ENCODE results near the gene C11orf97. TPM values are rescaled to one million over a fixed set of nuclear protein-coding genes. Genes with fewer than 3 reads are reported as not detected.
A peak's percentile ranks its signal among the peaks of the same experiment; 100 is the strongest.

The C11orf97 gene
- total RNA-seq, 4 donors from 2014 or later: not detected

GRCh38 chr11:94519478-94520084, 7.3 kb downstream of the C11orf97 start:
- in situ Hi-C loops (cut with MboI; ENCODE audit: low sequenced_read_pairs in 4 of 4): loop anchor here in 2 of 4 donors (5.0 to 25.0 kb wide), 2 partner anchors 78 to 632 kb away; no protein-coding TSS in a partner anchor
- TF ChIP-seq POLR2A (IDR thresholded peaks at IDR 0.05) (no peak), CTCF (IDR thresholded peaks at IDR 0.05 in 4 of 5, conservative IDR thresholded peaks at IDR 0.05 in 1 of 5) (peak; percentile 31 to 75 (median 41))
- H3K4me1 ChIP-seq: no peaks in the 10 kb centered on the region
- no peaks in the 10 kb centered on the region for H3K9me3 ChIP-seq
- H3K36me3 ChIP-seq: no peaks in the 10 kb centered on the region
- no peaks in the 10 kb centered on the region for H3K27me3 ChIP-seq
- H3K27ac ChIP-seq: no peak overlapping the region
- ATAC-seq (no peak), DNase-seq (no peak)
- no peak overlapping the region for H3K4me3 ChIP-seq
- intact Hi-C loops (cut with DNase I; ENCODE audit: low total_unique reads): loop anchor here (1.0 to 2.0 kb wide), 2 partner anchors 43 to 84 kb away; no protein-coding TSS in a partner anchor

- Histone ChIP-seq H3K27me3 (no peaks in the 10 kb centered on the region), H3K4me3 (no peak overlapping the region), H3K27ac (no peak overlapping the region), H3K4me1 (no peaks in the 10 kb centered on the region), H3K9me3 (no peaks in the 10 kb centered on the region), H3K36me3 (no peaks in the 10 kb centered on the region)
- no peak for ATAC-seq
- intact Hi-C loops (cut with DNase I; ENCODE audit: low total_unique reads): no loop called here
- DNase-seq: no peak
- in situ Hi-C loops (cut with MboI; ENCODE audit: low sequenced_read_pairs in 4 of 4): loop anchor here in 1 of 4 donors (25.0 kb wide), 1 partner anchor 634 kb away; no protein-coding TSS in a partner anchor
- no peak for TF ChIP-seq POLR2A (IDR thresholded peaks at IDR 0.05)
- TF ChIP-seq CTCF (IDR thresholded peaks at IDR 0.05 in 4 of 5, conservative IDR thresholded peaks at IDR 0.05 in 1 of 5): peak in 1 of 5 experiments; percentile 13
Measured at GRCh38 chr11:94521684-94522083, 9.4 kb downstream of the C11orf97 start.

GRCh38 chr11:94524341-94524740, 12.1 kb downstream of the C11orf97 start:
- Histone ChIP-seq H3K27ac (no peak overlapping the region), H3K4me1 (no peaks in the 10 kb centered on the region), H3K36me3 (no peaks in the 10 kb centered on the region), H3K4me3 (no peak overlapping the region), H3K27me3 (no peaks in the 10 kb centered on the region), H3K9me3 (no peaks in the 10 kb centered on the region)
- in situ Hi-C loops (cut with MboI; ENCODE audit: low sequenced_read_pairs in 4 of 4) (loop anchor here in 1 of 4 donors (25.0 kb wide), 1 partner anchor 637 kb away; no protein-coding TSS in a partner anchor), intact Hi-C loops (cut with DNase I; ENCODE audit: low total_unique reads) (no loop called here)
- TF ChIP-seq CTCF (IDR thresholded peaks at IDR 0.05 in 4 of 5, conservative IDR thresholded peaks at IDR 0.05 in 1 of 5) (no peak), POLR2A (IDR thresholded peaks at IDR 0.05) (no peak)
- ATAC-seq (no peak), DNase-seq (no peak)

GRCh38 chr11:94525546-94526324, 13.5 kb downstream of the C11orf97 start:
- DNase-seq (peak in 1 of 2 donors; percentile 29), ATAC-seq (no peak)
- H3K27ac ChIP-seq: no peak overlapping the region
- no peak overlapping the region for H3K4me3 ChIP-seq
- no peaks in the 10 kb centered on the region for H3K9me3 ChIP-seq
- in situ Hi-C loops (cut with MboI; ENCODE audit: low sequenced_read_pairs in 4 of 4): no loop called here
- no peaks in the 10 kb centered on the region for H3K4me1 ChIP-seq
- H3K36me3 ChIP-seq: no peaks in the 10 kb centered on the region
- intact Hi-C loops (cut with DNase I; ENCODE audit: low total_unique reads): no loop called here
- no peaks in the 10 kb centered on the region for H3K27me3 ChIP-seq
- TF ChIP-seq POLR2A (IDR thresholded peaks at IDR 0.05) (no peak), CTCF (IDR thresholded peaks at IDR 0.05 in 4 of 5, conservative IDR thresholded peaks at IDR 0.05 in 1 of 5) (no peak)

All from gastrocnemius medialis (tissue), 4 donors.